Measurements from ENCODE around the gene SPRY1.

The SPRY1 gene

DNA sequence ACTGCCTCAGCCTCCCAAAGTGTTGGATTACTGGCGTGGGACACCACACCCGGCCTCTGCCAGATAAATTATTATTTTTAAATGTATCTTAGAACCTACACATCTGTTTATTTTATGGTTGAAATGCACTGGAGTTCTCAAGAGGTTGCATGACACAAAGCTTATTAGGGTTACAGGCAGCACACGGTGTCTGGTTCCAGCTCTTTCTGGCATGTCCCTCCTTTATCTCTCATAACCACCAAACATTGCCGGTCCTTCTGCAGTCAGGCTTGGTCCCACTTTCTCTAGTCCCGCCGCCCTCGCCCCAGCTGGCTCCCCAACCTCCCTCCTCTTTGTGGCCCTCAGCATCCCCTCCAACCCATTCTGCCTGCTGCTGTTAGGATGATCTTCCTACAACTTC lies 39.7 kb upstream of the SPRY1 start:
- Histone ChIP-seq H3K9me3 (ENCODE audit: control insufficient read depth, low read depth, low read length) (peaks cover 7% of the 10 kb centered on the region), H3K4me3 (ENCODE audit: low read length) (no peak overlapping the region), H3K27ac (ENCODE audit: low read length) (no peak overlapping the region), H3K27me3 (ENCODE audit: control insufficient read depth, insufficient read depth, low read length) (no peaks in the 10 kb centered on the region), H3K4me1 (ENCODE audit: control insufficient read depth, low read depth, low read length) (no peaks in the 10 kb centered on the region), H3K9ac (ENCODE audit: low read length) (no peak overlapping the region), H3K36me3 (ENCODE audit: control insufficient read depth, low read depth, low read length) (no peaks in the 10 kb centered on the region)

DNA sequence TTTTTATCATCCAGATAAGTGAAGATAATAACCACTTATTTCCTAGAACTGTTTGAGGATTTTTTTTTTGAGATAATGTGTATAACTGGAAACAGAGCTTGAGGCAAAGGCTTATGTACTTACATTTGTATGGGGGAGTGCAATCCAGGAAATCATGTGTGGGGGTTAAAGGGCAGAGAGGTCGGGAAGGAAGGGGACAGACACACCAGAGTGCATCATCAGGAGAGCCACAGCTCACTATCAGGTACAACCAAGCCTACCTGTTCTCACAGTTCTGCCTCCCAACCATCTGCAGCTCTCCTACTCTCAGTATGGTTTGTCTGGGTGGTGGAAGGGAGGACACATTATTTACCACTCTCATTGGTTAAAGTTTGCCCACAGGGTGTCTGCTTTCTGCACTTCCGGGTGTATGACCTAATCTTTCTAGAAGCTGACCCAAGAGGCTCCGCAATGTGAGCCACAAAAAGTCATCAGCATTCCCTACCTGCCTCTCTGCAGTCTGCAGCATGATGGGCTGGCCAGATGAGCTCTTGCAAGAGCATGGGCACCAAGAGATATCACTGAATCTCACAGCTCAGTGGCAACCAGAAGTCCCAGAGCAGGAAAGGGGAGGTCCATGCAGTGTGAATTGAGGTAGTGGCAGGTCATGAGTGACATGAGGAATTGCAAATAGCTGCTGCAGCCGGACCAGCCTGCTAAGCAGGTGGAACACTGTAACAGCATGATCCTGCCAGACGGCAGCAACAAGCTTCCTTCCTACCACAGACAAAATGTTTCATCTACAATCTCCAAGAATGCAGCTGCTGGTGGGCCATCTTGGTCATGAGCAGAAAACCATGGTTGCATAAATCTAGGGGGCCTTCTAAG lies 36.9 kb upstream of the SPRY1 start:
- no peak overlapping the region for H3K4me3 ChIP-seq (ENCODE audit: low read length)
- no peak overlapping the region for H3K27ac ChIP-seq (ENCODE audit: low read length)
- peaks cover 10% of the 10 kb centered on the region for H3K9me3 ChIP-seq (ENCODE audit: control insufficient read depth, low read depth, low read length)
- no peaks in the 10 kb centered on the region for H3K36me3 ChIP-seq (ENCODE audit: control insufficient read depth, low read depth, low read length)
- H3K9ac ChIP-seq (ENCODE audit: low read length) = no peak overlapping the region
- no peaks in the 10 kb centered on the region for H3K27me3 ChIP-seq (ENCODE audit: control insufficient read depth, insufficient read depth, low read length)
- H3K4me1 ChIP-seq (ENCODE audit: control insufficient read depth, low read depth, low read length) = peaks cover 5% of the 10 kb centered on the region

- no peak overlapping the region for H3K4me3 ChIP-seq (ENCODE audit: low read length)
- H3K9ac ChIP-seq (ENCODE audit: low read length) = no peak overlapping the region
- H3K36me3 ChIP-seq (ENCODE audit: control insufficient read depth, low read depth, low read length) = no peaks in the 10 kb centered on the region
- peaks cover 5% of the 10 kb centered on the region for H3K4me1 ChIP-seq (ENCODE audit: control insufficient read depth, low read depth, low read length)
- no peaks in the 10 kb centered on the region for H3K27me3 ChIP-seq (ENCODE audit: control insufficient read depth, insufficient read depth, low read length)
- no peak overlapping the region for H3K27ac ChIP-seq (ENCODE audit: low read length)
- peaks cover 10% of the 10 kb centered on the region for H3K9me3 ChIP-seq (ENCODE audit: control insufficient read depth, low read depth, low read length)
Measured at GRCh38 chr4:123361195-123361861, 35.3 kb upstream of the SPRY1 start.

DNA sequence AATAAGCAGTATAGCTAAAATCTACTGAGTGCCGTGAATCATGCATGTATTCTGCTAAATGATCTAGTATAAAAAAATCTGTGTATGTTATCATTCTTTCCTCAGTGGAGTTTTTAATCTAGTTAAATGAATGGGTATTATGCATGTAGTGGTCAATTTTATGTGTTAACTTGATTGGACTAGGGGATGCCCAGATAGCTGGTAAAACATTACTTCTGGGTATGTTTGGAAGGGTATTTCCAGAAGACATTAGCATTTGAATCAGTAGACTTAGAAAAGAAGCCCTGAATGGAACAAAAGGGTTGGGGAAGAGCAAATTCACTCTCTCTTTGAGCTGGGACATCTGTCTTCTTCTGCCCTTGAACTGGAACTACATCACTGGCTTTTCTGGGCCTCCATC lies 34.5 kb upstream of the SPRY1 start:
- Histone ChIP-seq H3K4me1 (ENCODE audit: control insufficient read depth, low read depth, low read length) (peaks cover 5% of the 10 kb centered on the region), H3K36me3 (ENCODE audit: control insufficient read depth, low read depth, low read length) (no peaks in the 10 kb centered on the region), H3K4me3 (ENCODE audit: low read length) (no peak overlapping the region), H3K27ac (ENCODE audit: low read length) (no peak overlapping the region), H3K27me3 (ENCODE audit: control insufficient read depth, insufficient read depth, low read length) (no peaks in the 10 kb centered on the region), H3K9me3 (ENCODE audit: control insufficient read depth, low read depth, low read length) (peaks cover 10% of the 10 kb centered on the region), H3K9ac (ENCODE audit: low read length) (no peak overlapping the region)

- Histone ChIP-seq H3K27ac (ENCODE audit: low read length) (no peak overlapping the region), H3K9ac (ENCODE audit: low read length) (no peak overlapping the region), H3K36me3 (ENCODE audit: control insufficient read depth, low read depth, low read length) (no peaks in the 10 kb centered on the region), H3K4me3 (ENCODE audit: low read length) (no peak overlapping the region), H3K4me1 (ENCODE audit: control insufficient read depth, low read depth, low read length) (peaks cover 5% of the 10 kb centered on the region), H3K9me3 (ENCODE audit: control insufficient read depth, low read depth, low read length) (peaks cover 10% of the 10 kb centered on the region), H3K27me3 (ENCODE audit: control insufficient read depth, insufficient read depth, low read length) (no peaks in the 10 kb centered on the region)
Measured at GRCh38 chr4:123363729-123364128, 32.9 kb upstream of the SPRY1 start.

DNA sequence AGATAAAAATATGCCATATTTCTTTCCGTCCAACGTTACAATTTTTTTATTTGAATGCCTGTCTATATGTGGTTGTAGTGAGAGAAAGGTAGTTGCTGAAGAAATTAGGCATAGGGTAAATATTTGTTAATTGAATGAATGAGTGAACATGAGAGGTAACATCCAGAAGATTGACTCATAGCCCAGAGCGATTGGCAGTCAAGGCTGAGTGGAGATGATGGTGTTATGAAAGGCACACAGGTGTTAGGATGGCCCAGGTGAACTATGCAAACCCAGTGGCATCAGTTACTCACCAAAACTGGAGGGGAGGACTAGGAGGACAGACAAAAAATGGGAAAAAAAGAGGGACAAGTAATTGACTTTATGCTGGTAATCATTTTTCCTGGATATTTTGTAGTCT lies 31.7 kb upstream of the SPRY1 start:
- Histone ChIP-seq H3K9ac (ENCODE audit: low read length) (no peak overlapping the region), H3K4me1 (ENCODE audit: control insufficient read depth, low read depth, low read length) (peaks cover 5% of the 10 kb centered on the region), H3K4me3 (ENCODE audit: low read length) (no peak overlapping the region), H3K36me3 (ENCODE audit: control insufficient read depth, low read depth, low read length) (no peaks in the 10 kb centered on the region), H3K27me3 (ENCODE audit: control insufficient read depth, insufficient read depth, low read length) (no peaks in the 10 kb centered on the region), H3K9me3 (ENCODE audit: control insufficient read depth, low read depth, low read length) (peaks cover 10% of the 10 kb centered on the region), H3K27ac (ENCODE audit: low read length) (no peak overlapping the region)

GRCh38 chr4:123365412-123365811 lies 31.2 kb upstream of the SPRY1 start:
- Histone ChIP-seq H3K27me3 (ENCODE audit: control insufficient read depth, insufficient read depth, low read length) (no peaks in the 10 kb centered on the region), H3K4me3 (ENCODE audit: low read length) (no peak overlapping the region), H3K9ac (ENCODE audit: low read length) (no peak overlapping the region), H3K36me3 (ENCODE audit: control insufficient read depth, low read depth, low read length) (no peaks in the 10 kb centered on the region), H3K27ac (ENCODE audit: low read length) (no peak overlapping the region), H3K9me3 (ENCODE audit: control insufficient read depth, low read depth, low read length) (peaks cover 10% of the 10 kb centered on the region), H3K4me1 (ENCODE audit: control insufficient read depth, low read depth, low read length) (peaks cover 5% of the 10 kb centered on the region)

DNA sequence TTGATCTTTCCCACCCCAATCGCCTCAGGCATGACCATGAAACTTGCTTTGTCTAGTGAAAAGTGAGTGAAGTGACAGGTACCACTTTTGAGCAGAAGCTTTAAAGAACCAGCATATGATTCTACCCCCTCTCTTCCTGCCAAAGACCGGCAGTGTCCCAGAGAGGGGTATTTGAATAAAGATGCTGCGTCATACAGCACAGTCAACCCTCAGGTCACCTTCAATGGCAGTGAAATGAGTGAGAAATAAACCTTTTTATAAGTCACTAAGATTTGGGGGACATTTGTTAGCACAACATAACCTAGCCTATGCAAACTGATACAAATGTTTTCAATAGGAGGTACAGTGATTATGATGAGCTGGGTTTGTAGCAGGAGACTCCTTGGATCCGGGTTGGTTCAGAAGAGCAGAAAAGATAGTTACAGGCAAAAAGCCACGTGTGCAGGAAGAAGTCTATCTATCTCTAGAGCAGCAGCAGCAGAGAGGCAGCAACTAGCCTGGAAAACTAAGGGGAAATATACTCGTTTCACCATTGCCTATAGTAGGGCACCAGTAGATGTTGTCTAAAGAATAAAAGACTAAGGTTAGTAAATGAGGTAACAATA lies 30.3 kb upstream of the SPRY1 start:
- Histone ChIP-seq H3K27me3 (ENCODE audit: control insufficient read depth, insufficient read depth, low read length) (no peaks in the 10 kb centered on the region), H3K4me1 (ENCODE audit: control insufficient read depth, low read depth, low read length) (peaks cover 5% of the 10 kb centered on the region), H3K9ac (ENCODE audit: low read length) (no peak overlapping the region), H3K36me3 (ENCODE audit: control insufficient read depth, low read depth, low read length) (no peaks in the 10 kb centered on the region), H3K27ac (ENCODE audit: low read length) (no peak overlapping the region), H3K9me3 (ENCODE audit: control insufficient read depth, low read depth, low read length) (peaks cover 10% of the 10 kb centered on the region), H3K4me3 (ENCODE audit: low read length) (no peak overlapping the region)

DNA sequence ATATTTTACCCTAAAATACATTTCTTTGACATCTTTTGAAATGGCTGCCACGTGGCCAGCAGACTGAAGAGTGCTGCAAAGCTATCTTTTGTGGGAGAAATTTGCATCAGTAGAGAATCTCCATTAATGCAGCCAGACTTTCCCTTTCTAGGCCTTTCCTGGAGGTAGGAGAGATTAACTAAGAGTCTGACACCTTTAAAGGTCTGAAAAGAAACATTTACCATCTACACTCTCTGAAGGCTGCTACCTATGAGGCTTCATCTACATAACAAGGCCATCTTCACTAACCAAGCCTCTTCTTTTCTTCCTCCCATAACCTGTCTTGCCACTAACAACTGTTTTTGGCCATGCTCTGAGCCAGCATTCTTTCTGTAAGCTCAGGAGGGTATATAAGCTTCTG lies 17.8 kb upstream of the SPRY1 start:
- Histone ChIP-seq H3K36me3 (ENCODE audit: control insufficient read depth, low read depth, low read length) (no peaks in the 10 kb centered on the region), H3K4me1 (ENCODE audit: control insufficient read depth, low read depth, low read length) (peaks cover 32% of the 10 kb centered on the region), H3K9ac (ENCODE audit: low read length) (peak overlapping the region; percentile 56), H3K27me3 (ENCODE audit: control insufficient read depth, insufficient read depth, low read length) (no peaks in the 10 kb centered on the region), H3K4me3 (ENCODE audit: low read length) (no peak overlapping the region), H3K9me3 (ENCODE audit: control insufficient read depth, low read depth, low read length) (no peaks in the 10 kb centered on the region), H3K27ac (ENCODE audit: low read length) (peak overlapping the region; percentile 68)

DNA sequence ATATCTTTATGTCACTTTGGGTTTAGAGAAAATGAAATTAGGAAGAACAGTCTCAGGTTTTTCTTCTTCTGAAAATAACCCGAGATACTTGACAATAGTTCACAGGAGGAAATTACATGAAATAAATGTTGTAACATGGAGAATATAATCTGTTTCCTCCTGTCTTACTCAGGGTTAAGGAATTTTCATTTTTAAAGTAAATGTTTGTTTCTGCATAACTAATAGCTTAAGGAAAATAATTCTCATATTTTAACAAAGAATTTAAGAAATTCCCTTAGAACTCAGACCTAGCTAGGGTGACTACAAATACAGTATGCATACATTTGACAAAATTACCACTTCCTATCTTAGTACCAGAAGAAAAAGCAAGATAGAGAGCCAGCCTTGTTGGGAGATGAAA lies 17.2 kb upstream of the SPRY1 start:
- no peaks in the 10 kb centered on the region for H3K9me3 ChIP-seq (ENCODE audit: control insufficient read depth, low read depth, low read length)
- H3K36me3 ChIP-seq (ENCODE audit: control insufficient read depth, low read depth, low read length) = no peaks in the 10 kb centered on the region
- no peak overlapping the region for H3K4me3 ChIP-seq (ENCODE audit: low read length)
- H3K4me1 ChIP-seq (ENCODE audit: control insufficient read depth, low read depth, low read length) = peaks cover 32% of the 10 kb centered on the region
- peak overlapping the region; percentile 68 for H3K27ac ChIP-seq (ENCODE audit: low read length)
- H3K9ac ChIP-seq (ENCODE audit: low read length) = peak overlapping the region; percentile 29
- H3K27me3 ChIP-seq (ENCODE audit: control insufficient read depth, insufficient read depth, low read length) = no peaks in the 10 kb centered on the region

- H3K9ac ChIP-seq (ENCODE audit: low read length) = no peak overlapping the region
- H3K27me3 ChIP-seq (ENCODE audit: control insufficient read depth, insufficient read depth, low read length) = no peaks in the 10 kb centered on the region
- H3K27ac ChIP-seq (ENCODE audit: low read length) = no peak overlapping the region
Measured at GRCh38 chr4:123380728-123381716, 15.6 kb upstream of the SPRY1 start.

More at GRCh38 chr4:123380728-123381716, 15.6 kb upstream of the SPRY1 start:
- no peak overlapping the region for H3K4me3 ChIP-seq (ENCODE audit: low read length)
- H3K4me1 ChIP-seq (ENCODE audit: control insufficient read depth, low read depth, low read length) = peaks cover 32% of the 10 kb centered on the region
- no peaks in the 10 kb centered on the region for H3K36me3 ChIP-seq (ENCODE audit: control insufficient read depth, low read depth, low read length)
- H3K9me3 ChIP-seq (ENCODE audit: control insufficient read depth, low read depth, low read length) = no peaks in the 10 kb centered on the region

Measured in iPS-18a (cell line).